ENCODE results near the gene TRIM43B.
"Not testable (repeated sequence)": the region's sequence is repeated elsewhere in the genome, so short reads cannot be mapped to it uniquely, and the experiment has no call there.

TRIM43B gene

DNA sequence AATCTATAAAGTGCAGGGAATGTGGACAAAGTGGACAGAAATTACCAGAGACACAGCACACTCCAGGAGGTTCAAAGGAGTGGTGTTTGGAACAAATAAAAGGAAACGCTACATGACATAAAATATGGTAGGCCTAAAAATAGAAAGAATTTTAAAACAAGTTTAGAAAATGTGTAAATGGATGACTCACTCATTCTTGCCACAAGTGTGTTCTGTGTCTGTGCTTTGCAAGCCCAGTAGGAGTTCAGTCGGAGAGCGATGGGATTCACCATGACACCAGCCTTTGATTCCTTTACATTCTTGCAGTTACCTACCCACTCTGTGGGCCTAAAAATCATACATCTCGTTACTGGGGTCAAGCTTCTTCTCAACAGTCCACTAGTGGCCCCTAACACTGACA is 51.2 kb downstream of the TRIM43B start:
- not testable (repeated sequence) for FAIRE-seq

DNA sequence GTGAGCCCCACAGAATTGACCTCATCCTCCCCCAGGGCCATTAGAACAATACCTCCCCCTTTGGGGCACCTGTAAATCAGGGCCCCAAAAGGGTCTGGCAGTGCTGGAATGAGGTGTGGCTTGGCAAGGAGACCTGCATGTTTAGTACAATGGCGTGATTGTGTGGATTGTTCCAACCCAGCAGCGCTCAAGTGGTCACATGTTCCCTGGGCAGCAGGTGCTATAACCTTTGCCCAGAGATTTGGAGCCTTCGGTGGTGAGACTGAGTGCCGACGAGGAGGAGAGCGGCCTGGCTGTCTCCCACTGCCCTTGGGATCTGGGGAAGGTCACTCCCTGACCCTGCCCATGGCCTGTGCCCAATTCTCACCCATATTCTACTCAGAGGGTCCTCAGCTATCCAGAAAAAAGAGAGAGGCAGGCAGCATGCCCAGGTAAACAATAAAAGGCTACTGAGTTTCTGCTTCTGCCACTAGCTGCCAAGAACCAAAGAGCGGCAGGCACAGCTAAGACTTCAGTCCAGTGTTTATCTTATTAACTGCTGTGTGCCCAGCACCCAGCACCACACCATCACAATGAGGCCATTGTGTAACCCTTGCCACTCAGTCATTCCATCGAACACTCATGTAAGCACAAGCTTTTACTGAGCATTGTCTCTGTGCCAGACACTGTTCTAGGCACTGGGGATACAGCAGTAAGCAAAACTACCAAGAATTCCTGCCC is 54.6 kb downstream of the TRIM43B start:
- not testable (repeated sequence) for FAIRE-seq

GRCh38 chr2:95427196-95427867 is 57.2 kb downstream of the TRIM43B start:
- FAIRE-seq = not testable (repeated sequence)
